ENCODE measurements around the gene UBTF.

UBTF gene

GRCh38 chr17:44193326-44194084, 26.0 kb downstream of the UBTF start:
- DNase-seq = no peak

GRCh38 chr17:44192750-44193149, 26.7 kb downstream of the UBTF start:
- no peak for DNase-seq

DNA sequence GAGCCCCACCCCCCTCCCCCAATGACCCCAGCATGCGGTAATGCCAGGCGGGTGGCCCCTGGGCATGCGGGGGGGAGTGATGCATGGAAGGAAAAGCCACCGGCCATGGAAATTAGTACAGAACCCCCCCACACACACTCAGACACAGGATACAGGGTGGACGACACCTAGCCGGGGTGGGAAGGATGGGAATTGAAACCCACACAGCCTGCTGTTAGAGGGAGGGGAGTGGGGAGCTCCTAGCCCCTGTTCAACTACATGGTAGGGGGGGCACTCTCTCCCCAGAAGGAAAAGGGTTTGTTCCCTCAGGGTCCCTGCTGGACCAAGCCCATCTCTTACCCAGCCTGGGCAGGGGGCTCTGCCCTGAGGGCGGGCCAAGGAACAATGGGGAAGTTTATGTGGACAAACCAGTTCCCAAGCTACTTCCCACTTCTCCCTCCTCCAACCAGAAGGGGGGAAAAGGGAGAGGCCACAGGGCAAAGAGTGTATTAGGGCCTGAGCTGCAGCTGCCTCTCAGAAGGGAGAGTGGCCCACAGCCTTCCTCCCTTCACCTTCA, 27.5 kb downstream of the UBTF start:
- no peak for DNase-seq

DNA sequence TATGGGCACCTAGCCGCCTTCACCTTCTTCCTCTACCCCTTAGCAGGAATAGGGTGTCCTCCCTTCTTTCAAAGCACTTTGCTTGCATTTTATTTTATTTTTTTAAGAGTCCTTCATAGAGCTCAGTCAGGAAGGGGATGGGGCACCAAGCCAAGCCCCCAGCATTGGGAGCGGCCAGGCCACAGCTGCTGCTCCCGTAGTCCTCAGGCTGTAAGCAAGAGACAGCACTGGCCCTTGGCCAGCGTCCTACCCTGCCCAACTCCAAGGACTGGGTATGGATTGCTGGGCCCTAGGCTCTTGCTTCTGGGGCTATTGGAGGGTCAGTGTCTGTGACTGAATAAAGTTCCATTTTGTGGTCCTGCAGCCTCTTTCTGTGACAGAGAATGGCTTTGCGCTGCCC, 28.1 kb downstream of the UBTF start:
- no peak for DNase-seq

DNA sequence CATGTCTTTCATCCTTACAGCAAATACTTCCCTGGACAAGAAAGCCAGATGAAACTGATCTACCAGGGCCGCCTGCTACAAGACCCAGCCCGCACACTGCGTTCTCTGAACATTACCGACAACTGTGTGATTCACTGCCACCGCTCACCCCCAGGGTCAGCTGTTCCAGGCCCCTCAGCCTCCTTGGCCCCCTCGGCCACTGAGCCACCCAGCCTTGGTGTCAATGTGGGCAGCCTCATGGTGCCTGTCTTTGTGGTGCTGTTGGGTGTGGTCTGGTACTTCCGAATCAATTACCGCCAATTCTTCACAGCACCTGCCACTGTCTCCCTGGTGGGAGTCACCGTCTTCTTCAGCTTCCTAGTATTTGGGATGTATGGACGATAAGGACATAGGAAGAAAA, 29.0 kb downstream of the UBTF start:
- DNase-seq = no peak

- no peak for DNase-seq
These were observed 30.7 kb downstream of the UBTF start for GRCh38 chr17:44188576-44189403.

DNA sequence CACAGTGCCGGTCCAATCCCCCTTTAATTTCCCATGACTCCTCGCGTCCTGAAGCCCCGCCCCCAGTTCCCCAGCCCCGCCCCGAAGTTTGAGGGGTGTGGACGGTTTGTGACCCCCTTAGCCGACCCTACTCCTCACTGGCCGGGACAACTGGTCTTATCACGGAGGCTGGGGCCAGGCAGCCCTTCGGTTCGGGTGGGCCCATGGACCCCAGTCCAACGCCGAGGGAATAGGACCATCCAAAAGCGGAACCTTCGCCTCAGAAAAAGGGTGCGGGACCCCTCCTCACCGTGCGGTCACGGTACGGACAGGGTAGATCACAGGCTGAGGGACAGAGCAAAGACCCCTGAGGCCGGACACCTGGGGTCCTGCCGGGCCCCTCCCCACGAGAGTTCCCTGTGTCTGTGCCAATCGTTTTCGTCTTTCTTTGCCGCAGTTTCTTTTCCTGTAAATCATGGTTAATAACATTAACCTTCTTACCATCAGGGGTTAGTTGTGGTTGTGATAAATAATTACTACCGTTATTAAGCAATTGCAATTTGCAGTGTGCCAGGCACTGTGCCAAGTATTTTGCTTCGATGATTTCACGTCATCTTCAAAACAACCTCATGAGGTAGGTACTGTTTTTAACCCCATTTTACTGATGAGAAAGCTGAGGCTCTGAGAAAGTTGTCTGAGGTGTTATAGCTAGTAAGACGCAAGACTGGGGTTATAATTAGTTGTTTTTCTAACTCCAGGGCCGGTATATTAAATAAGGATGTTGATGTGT, 32.2 kb downstream of the UBTF start:
- peak; percentile 26 for DNase-seq

DNA sequence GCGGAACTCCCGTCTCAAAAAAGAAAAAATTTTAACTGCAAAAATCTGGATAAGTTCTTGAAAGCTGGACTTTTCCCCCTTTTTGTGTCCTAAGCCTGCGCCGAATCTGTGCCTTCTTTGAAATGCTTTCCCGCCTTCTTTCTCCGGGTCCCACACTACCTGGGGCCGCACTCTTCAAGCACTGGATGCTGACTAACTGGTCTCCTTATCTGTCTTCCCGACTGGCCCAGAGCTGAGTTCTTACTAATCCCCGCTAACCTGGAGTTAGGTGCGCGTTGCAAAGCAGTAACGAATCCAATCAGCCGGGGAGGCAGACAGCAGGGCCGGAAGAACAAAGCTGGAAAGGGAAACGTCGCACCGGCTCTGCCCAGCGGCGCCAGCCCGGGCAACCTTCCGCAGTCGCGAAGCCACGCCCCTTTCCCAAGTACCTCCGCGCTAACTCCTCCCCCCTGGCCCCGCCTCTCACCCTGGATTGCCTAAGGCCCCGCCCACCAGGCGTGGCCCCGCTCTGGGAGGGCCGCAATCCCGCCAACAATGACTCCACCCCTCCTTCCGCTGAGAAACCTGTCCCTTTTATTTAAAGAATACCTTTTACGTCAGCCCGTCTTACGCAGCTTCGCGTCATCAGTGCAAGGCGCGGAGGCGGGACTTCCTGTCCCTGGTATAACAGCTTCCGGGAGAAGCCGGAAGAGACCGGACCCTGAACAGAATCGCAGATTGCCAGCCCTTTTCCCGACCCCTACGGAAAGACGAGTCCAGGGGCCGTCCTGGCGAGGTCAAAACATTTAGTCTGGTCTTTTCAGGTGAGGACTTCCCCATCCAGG, 33.0 kb downstream of the UBTF start, which contains the start of gene TMUB2:
TSS of gene TMUB2 (plus strand) at position 666 of the 824 bp plus-strand sequence. CDS start 737 bp downstream, outside the sequence.
- peak; percentile 94 for DNase-seq

GRCh38 chr17:44184212-44184810, 35.2 kb downstream of the UBTF start:
- DNase-seq = no peak

DNA sequence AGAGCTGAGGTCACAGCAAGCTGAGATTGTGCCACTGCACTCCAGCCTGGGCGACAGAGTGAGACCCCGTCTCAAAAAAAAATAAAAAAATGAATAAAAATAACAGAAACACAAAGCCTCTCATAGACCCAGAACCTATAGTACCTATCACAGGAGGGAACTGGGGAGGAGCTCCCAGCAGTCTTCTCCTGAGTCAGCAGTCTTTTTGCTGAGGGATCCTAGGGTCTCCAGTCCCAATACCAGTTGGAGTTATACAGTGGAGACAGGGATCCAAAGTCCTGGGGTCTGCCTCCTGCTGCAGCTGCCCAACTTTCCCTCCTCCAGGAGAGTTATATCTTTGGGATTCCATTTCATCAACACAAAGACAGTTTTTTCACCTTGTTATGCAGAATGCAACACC, 36.5 kb downstream of the UBTF start:
- no peak for DNase-seq

DNA sequence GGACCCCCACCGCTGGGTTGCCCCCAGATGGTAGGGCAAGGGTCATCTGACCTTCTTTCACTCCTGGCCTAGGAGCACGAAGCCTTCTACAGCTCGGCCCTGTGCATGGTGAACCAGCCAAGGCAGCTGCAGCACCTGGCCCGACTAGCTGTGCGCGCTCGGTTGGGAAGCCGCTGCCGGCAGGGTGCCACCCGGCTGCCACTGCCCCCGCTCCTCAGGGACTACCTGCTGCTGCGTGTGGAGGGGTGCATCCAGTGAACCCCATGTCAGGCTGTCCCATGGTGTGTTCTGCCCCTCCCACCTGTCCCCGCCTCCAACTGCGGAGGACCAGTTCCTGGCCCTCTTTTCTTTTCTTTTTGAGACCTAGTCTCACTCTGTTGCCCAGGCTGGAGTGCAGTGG, 41.3 kb downstream of the UBTF start:
- no peak for DNase-seq

- no peak for DNase-seq
These were observed 41.8 kb downstream of the UBTF start for GRCh38 chr17:44177640-44178039.

DNA sequence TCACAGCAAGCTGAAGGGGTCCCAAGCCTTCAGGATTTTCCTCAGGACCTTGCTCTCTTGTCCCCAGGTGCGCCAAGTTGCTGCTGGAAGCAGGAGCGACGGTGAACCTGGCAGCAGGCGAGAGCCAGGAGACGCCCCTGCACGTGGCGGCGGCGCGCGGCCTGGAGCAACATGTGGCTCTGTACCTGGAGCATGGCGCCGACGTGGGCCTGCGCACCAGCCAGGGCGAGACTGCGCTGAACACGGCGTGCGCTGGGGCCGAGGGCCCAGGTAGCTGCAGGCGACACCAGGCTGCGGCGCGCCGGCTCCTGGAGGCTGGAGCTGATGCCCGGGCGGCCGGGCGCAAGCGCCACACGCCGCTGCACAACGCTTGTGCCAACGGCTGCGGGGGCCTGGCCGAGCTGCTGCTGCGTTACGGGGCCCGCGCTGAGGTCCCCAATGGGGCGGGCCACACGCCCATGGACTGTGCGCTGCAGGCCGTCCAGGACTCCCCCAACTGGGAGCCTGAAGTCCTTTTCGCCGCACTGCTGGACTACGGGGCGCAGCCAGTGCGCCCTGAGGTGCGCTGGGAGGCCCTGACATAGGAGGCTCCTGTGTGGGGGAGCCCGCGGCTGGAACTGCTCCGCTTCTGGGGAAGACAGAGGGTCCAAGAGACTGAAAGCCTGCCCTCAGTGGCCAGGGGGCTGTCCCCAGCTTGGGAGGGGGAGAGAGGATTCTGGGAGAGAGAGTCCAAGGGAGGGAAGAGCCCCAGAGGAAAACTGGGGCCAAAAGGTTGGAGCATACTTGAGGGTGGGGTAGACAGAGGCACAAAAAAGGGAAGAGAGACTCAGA, 42.6 kb downstream of the UBTF start:
- no peak for DNase-seq

DNA sequence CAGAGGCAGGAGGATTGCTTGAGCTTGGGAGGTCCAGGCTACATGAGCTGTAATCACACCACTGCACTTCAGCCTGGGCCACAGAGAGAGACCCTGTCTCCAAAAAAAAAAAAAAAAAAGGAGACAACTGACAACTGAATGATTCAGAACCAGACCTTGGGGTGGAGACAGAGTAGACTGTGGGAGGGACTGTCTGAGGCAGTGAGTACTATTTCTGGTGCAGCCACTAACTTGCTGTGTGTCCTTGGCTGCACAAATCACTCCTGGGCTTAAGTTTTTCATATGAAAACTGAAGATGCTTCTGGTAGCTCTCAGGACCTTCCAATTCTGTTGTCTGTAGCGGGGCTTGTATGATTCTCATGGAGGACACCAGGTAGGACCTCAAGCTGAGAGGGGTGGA, 43.2 kb downstream of the UBTF start:
- no peak for DNase-seq

GRCh38 chr17:44174427-44174826, 45.0 kb downstream of the UBTF start:
- DNase-seq = no peak

DNA sequence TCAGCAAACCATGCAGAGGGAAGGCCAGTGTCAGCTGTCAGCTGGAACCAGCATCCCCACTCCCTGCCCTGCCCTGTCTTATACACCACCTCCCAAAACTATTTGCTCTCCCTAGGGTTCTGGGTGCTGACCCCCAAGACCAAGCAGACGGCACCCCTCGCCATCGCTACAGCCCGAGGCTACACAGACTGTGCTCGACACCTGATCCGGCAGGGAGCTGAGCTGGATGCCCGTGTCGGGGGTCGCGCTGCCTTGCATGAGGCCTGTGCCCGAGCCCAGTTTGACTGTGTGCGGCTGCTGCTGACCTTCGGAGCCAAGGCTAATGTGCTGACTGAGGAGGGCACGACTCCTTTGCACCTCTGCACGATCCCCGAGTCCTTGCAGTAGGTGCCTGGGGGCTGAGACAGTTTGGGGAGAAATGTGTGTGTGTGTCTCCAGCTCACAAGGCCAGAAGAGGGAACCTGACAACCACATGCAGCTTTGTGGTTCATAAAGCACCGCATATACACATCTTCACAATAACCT, 47.5 kb downstream of the UBTF start:
- no peak for DNase-seq

GRCh38 chr17:44170499-44171201, 48.8 kb downstream of the UBTF start, which contains the start of gene ASB16:
TSS of gene ASB16 (plus strand) at chr17:44170704. CDS start at chr17:44170790, 86 bp downstream.
- no peak for DNase-seq

- no peak for DNase-seq
These were observed 49.4 kb downstream of the UBTF start for GRCh38 chr17:44170135-44170498.

DNA sequence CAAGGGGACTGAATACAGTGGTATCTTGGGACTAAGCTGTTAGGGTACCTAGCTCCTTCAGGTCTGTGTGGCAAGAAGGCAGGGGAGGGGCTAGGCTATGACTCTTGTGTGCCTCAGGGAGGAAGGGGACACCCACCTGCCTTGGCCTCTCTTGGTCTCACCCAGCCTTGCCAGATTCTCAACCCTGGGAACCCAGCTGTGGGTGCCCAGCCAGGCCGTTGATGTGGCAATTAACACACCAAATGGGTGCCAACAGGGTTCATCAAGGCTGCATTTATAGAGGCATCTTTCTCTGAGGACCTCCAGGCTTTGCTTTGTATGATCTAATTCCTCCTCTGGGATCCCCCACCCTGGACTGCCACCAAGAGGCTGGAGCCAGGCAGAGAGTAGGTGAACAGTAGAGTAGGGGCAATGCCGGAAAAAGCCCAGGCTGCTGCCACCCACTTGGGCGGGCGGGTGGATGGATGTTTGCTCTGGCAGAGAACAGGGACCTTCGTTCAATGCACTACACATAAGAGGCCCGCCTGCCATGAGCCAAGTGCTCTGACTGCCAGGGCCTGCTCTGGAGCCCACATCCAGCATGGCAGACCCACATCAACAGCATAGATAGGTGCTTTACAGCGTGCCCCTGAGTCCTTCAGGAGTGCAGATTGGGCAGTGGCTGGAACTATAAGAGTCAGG, 52.2 kb downstream of the UBTF start:
- no peak for DNase-seq
